Subcutaneous adipose tissue (tissue), 4 donors: ENCODE measurements around the gene PTK7. TPM values are rescaled to one million over a fixed set of nuclear protein-coding genes. Genes with fewer than 3 reads are reported as not detected.

Source experiments
- total RNA-seq, 4 donors: library from RNA; depleted of rRNA; stranded (reverse); fragments of >200 nt; gene quantifications; one replicate each; pipeline ENCODE4 v1.1.0, GENCODE V29; 2016
- TF ChIP-seq, protein P1 (sequence below): fragments of 450-650 bp; IDR thresholded peaks from one replicate; pipeline ENCODE4 v1.5.1; 2016; ENCODE audit warnings: low read depth, mild to moderate bottlenecking, control low read depth, antibody characterized with exemption, moderate library complexity

PTK7 gene
- total RNA-seq, 4 donors from 2014 or later: 1.8 to 11.4 (median 3.6) TPM

DNA sequence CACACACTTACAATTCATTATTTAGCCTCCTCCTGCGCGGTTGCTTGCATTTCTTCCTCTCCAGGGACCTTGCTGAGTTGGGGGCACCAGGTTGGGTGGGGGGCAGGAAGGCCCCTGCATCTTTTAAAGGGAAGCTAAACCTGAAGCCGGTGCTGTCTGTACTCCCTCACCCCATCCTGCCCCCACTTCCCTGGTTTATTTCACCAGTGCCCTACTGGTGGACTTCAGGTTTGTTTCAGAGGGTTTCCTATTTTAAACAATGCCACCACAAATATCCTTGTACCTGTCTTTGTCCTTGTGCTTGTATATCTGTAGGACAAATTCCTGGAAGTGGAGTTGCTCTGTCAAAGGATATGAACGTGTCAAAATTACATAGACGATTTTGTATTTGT lies 21.0 kb downstream of the PTK7 start:
- TF ChIP-seq, protein P1, sequence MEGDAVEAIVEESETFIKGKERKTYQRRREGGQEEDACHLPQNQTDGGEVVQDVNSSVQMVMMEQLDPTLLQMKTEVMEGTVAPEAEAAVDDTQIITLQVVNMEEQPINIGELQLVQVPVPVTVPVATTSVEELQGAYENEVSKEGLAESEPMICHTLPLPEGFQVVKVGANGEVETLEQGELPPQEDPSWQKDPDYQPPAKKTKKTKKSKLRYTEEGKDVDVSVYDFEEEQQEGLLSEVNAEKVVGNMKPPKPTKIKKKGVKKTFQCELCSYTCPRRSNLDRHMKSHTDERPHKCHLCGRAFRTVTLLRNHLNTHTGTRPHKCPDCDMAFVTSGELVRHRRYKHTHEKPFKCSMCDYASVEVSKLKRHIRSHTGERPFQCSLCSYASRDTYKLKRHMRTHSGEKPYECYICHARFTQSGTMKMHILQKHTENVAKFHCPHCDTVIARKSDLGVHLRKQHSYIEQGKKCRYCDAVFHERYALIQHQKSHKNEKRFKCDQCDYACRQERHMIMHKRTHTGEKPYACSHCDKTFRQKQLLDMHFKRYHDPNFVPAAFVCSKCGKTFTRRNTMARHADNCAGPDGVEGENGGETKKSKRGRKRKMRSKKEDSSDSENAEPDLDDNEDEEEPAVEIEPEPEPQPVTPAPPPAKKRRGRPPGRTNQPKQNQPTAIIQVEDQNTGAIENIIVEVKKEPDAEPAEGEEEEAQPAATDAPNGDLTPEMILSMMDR: no peak

DNA sequence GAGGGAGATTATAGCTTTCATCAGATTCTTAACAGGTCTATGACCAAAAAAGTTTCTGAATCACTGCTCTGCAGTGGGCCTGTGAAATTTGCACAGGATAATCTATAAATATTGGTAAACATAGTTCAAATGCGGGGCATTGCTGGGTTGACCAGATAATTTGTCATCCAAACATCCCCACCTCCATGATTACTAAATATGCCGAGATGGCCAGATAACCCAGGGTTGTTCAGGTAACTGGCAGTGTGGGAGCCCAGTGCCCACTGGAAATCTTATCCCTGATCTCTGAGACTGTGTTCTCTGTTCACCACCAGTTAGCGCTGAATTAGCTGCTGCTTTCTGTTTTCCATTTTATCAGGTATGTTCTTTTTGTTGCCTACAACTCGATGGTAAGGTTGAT lies 21.4 kb downstream of the PTK7 start:
- TF ChIP-seq, protein P1: no peak

DNA sequence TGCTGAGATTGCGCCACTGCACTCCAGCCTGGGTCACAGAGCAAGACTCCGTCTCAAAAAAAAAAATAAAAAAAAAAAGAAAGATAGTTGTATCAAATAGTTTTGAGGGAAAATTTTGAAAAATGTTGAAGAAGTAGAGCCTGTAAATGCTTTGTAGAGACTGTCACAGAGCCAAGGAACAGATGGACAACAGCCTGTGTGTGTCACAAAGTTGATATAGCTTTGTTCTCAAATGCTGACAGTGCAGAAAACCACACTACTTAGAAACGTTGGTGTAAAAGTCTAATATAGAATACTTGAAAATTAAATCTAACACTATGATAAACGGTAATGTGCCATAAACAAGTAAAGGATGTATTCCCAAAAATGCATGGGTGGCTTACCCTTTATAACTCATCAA lies 25.4 kb downstream of the PTK7 start:
- TF ChIP-seq, protein P1: no peak

- TF ChIP-seq, protein P1: no peak
Measured at GRCh38 chr6:43103253-43103876, 27.3 kb downstream of the PTK7 start.

DNA sequence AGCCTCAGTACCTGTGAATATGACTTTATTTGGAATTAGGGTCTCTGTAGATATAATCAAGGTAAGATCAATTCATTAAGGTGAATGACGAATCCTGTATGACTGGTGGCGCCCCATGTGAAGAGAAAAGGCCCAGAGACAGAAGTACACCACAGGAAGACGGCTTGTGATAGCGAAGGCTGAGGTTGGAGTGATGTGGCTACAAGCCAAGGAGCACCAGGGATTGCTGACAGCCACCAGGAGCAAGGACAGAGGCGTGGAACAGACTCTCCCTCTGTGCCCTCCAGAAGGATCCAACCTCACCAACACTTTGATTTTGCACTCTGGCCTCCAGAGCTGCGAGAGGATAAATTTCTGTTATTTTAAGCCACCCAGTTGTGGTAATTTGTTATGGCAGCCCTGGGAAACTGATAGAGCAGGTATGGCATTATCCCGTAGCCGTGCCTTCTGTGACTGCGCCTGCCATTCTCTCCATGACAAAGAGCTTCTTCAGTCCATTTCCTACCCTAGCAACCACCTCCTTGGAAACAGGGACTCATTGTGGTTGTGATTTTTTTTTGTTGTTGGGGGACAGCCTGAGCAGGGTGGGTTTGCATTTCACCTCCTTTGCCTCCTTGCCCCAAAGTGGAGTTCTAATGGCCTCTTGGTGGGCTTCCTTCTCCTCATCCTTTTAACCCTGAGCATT lies 29.6 kb downstream of the PTK7 start:
- TF ChIP-seq, protein P1: no peak

GRCh38 chr6:43107344-43108062 lies 31.4 kb downstream of the PTK7 start:
- TF ChIP-seq, protein P1: no peak
